HG03342 (cell line): Measurements from ENCODE around the gene QRICH1.
"Not testable (repeated sequence)": the region's sequence is repeated elsewhere in the genome, so short reads cannot be mapped to it uniquely, and the experiment has no call there.

Experiments used
- ATAC-seq: cut with Tn5 transposase; IDR thresholded peaks from one replicate; pipeline ENCODE4 v1.9.1; 2021; ENCODE audit warnings: mild to moderate bottlenecking, moderate library complexity; ENCODE audit not compliant: unreplicated experiment

The QRICH1 gene

GRCh38 chr3:49017971-49018706 is 75.7 kb downstream of the QRICH1 start, which contains the start of gene DALRD3:
Gene DALRD3, minus strand, starts transcription at chr3:49018580. Its CDS starts 16 bp downstream, at chr3:49018564.
- no peak for ATAC-seq

DNA sequence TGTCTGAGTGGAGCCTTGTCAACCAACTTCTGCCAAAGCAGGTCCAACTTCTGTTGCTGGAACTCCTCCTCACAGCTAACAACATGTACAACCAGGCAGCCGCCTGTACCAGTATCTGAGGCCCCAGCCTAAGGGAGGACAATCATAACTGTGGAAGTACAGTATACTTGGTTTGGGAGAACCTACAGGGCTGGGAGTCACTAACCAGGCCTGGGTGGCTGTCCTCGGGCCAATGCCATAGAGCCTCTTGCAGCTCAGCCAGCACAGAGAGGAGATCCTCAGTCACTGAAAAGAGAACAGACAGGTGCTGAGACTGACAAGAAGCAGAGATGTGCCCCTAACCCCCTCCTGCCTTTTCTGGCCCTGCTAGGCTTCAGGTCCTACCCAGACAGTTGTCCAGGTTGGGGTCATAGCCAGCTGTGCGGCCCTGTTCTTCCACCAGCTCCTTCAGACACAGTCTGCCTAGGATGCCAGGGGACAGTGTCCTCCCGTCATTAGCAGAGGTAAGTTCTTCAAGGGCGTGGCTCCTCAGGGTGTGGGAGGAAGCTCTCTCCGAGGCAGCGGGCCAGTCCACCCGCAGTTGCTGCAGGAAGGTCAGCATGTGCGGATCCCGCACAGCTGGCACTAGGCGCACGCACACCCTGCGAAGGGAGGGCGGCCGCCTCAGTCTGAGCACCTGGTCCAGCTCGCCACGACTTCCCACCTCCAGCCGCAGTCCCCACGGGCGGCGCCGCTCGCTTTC is 76.5 kb downstream of the QRICH1 start:
- no peak for ATAC-seq

DNA sequence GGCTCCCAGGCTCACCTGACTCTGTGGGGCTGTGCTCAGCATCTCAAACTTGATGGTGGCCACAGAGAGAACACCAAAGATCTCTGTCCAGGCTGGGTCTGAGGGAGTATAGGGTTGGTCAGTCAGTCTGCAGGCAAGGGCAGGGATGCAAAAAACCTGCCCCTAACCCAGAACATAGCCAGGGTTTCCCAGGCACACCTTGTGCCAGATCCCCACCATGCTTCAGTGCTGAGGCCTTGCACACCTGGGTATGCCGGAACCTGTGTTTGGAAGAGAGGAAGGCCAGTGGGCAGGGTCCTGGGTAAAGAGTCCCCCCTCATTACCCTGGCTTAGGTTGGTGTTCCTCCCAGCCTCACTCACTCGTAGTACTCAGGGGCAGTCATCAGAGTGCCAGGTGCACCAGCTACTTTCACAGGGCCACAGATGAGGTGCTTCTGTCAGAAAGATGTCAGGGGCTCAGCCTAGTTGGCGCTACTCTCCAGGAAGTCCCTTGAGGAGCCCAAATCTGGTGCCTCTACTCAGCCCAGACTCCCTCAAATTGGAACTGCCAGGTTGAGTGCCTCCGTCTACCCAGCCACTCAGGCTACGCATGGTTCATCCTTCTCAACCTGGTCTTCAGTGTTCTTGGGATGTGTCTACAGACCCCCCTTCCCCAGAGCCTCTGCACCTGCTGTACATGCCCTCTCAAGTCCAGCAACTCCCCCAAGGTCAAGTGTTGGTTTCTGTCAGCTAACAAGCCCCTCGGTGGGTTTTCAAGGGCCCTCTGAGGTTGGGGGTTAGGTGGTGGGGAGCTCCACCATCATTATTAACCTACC is 77.2 kb downstream of the QRICH1 start:
- ATAC-seq, result no peak

DNA sequence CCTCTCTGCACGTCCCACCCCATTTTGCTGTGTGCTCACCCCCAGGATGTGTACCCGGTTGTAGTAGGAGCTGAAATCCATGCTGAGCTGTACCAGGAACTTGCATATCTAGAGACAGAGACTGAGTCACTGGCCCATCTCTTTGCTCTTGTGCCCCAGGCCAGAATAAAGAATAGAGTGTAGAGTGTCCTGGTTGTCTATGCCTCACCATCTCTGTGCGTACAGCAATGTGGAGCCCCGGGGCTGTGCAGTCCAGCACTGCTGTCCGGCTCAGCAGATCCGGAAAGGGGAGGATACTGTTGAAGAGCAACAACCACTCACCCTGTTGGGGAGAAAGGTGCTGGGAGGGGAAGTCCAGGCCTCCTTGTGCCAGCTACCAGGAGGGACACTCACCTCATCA is 78.1 kb downstream of the QRICH1 start:
- ATAC-seq, result no peak

DNA sequence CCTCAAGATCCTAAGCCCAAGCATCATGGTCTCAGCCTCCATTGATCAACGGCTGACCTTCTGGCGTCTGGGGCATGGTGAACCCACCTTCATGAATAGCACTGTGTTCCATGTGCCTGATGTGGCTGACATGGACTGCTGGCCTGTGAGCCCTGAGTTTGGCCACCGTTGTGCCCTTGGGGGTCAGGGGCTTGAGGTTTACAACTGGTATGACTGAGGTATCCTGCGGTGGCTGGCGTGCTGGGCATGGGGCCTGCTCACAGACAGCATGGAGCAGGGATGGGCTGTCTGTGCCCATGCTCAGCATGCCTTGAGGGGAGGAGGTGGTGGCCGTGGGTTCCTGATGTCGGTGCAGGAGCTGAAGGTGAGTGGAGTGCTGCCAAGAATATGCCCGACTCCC is 78.8 kb downstream of the QRICH1 start:
- no peak for ATAC-seq

DNA sequence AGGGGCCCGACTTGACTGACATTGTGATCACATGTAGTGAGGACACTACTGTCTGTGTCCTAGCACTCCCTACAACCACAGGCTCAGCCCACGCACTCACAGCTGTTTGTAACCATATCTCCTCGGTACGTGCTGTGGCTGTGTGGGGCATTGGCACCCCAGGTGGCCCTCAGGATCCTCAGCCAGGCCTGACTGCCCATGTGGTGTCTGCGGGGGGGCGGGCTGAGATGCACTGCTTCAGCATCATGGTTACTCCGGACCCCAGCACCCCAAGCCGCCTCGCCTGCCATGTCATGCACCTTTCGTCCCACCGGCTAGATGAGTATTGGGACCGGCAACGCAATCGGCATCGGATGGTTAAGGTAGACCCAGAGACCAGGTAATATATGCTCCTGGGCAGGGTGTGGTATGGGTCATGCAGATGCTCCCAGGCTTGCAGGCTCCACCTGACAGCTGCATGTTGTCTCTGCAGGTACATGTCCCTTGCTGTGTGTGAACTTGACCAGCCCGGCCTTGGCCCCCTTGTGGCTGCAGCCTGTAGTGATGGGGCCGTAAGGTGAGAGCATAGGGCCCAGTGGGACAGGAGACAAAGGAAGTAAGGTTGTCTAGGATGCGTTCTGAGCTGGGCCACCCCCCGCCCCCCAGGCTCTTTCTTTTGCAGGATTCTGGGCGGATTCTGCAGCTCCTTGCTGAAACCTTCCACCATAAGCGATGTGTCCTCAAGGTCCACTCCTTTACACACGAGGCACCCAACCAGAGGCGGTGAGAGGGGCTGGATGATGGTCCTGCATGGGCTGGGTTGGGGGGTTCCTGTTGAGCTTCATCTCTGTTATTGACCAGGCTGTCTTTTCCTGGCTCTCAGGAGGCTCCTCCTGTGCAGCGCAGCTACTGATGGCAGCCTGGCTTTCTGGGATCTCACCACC is 79.9 kb downstream of the QRICH1 start:
- ATAC-seq, result no peak

- no peak for ATAC-seq
Measured at GRCh38 chr3:49013113-49013737, 80.6 kb downstream of the QRICH1 start.

GRCh38 chr3:49012441-49013017 is 81.3 kb downstream of the QRICH1 start:
- no peak for ATAC-seq

DNA sequence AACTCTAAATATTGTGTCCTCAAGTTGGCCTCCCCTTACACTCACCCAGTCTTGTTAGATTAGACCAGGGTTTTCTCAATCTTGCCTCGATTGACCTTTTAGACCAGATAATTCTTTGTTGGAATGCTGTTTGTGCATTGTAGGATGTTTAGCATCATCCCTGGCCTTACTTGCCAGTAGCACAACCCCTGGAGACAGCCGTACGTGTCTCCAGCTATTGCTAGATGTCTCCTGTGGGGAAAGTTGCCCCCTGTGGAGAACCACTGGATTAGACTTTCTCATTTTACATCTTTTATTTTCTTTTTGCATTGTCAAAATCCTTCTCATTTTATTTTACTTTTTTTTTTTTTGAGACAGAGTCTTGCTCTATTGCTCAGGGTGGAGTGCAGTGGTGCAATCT is 84.5 kb downstream of the QRICH1 start:
- no peak for ATAC-seq

DNA sequence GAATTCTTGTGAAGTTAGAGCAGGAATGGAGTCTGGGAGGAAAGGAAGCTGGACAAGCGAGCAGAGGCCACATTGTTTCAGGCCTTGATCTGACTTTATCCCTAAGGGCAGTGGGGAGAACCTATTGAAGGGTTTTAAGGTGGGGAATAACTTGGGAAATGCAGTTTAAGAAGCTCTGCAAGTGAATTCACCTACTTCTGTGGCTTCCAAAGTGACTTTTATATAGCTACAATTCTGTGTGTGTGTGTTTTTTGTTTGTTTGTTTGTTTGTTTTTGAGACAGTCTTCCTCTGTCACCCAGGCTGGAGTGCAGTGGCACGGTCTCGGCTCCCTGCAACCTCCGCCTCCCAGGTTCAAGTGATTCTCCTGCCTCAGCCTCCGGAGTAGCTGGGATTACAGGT is 85.2 kb downstream of the QRICH1 start:
- not testable (repeated sequence) for ATAC-seq

DNA sequence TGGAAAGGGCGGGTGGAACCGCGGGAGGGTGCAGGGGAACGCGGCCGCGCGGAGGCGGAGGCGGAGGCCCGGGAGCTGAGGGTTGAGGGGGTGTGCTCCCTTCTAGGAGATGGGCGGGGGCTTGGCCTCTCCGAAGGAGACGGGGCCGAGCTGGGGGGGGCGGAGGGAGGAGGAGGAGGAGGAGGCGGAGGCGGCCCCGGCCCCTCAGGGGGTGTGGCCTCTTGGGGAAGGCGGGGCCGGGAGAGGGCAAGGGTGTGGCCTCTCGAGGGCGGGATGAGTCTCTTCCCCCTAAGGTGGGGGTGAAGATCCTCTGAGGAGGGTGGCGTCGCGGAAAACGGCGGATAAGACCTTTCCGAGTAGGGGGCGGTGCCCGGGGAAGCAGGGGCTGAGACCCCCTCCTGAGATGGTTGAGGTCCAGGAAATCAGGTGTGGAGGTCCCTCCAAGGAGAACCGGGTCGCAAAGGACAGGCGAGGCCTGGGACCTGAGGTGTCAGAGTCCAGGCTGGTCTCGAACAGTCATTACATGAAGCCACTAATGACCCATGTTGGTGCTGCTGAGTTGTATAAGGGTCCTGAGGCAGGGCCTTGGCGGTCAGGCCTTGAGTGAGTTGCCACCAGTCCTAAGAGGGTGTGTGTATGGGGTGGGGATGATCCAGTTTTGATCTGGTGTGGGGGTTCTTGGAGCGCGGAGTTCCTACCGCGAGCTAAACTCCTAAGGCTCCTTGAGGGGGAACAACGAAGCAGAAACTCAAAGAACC is 85.9 kb downstream of the QRICH1 start:
- peak; percentile 33 for ATAC-seq

- peak; percentile 84 for ATAC-seq
Measured at GRCh38 chr3:49007068-49007770, 86.7 kb downstream of the QRICH1 start, which contains the start of gene WDR6. Gene WDR6, plus strand, starts transcription at chr3:49007391. Its CDS starts 41 bp downstream, at chr3:49007432.

DNA sequence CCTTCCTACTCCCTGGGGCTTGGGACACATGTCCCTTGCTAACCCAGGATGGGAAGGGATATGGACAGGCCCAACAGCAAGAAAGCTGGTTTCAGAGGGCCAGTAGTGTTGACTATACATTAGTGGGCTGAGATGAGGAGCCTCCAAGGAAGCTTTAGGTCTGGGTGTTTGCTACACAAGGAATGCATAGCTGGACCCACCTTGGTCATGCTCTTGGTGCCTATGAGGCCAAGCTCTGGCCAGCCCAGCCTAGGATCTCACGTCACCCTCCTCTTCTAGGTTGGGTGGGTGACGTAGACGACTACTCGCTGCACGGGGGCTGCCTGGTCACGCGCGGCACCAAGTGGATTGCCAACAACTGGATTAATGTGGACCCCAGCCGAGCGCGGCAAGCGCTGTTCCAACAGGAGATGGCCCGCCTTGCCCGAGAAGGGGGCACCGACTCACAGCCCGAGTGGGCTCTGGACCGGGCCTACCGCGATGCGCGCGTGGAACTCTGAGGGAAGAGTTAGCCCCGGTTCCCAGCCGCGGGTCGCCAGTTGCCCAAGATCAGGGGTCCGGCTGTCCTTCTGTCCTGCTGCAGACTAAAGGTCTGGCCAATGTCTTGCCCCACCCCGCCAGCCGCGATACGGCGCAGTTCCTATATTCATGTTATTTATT is 87.3 kb downstream of the QRICH1 start:
- no peak for ATAC-seq

DNA sequence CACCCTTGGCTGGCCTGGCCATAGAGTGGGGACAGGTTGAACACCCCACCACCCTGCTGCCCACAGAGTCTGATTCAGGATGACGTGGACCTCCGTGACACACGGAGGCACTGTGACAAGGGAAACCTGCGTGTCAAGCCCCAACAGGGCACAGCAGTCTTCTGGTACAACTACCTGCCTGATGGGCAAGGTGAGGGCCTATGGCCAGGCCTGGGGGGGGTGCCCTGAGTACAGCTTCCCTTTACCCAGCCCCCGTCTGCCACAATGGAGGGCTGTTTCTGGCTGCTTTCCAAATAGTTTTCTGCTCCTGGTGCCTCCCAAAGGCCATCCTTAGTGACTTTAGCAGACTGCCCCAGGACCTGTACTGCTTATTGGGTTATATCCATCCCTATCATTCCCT is 87.9 kb downstream of the QRICH1 start:
- no peak for ATAC-seq

GRCh38 chr3:49005303-49005680 is 88.6 kb downstream of the QRICH1 start:
- ATAC-seq, result no peak

DNA sequence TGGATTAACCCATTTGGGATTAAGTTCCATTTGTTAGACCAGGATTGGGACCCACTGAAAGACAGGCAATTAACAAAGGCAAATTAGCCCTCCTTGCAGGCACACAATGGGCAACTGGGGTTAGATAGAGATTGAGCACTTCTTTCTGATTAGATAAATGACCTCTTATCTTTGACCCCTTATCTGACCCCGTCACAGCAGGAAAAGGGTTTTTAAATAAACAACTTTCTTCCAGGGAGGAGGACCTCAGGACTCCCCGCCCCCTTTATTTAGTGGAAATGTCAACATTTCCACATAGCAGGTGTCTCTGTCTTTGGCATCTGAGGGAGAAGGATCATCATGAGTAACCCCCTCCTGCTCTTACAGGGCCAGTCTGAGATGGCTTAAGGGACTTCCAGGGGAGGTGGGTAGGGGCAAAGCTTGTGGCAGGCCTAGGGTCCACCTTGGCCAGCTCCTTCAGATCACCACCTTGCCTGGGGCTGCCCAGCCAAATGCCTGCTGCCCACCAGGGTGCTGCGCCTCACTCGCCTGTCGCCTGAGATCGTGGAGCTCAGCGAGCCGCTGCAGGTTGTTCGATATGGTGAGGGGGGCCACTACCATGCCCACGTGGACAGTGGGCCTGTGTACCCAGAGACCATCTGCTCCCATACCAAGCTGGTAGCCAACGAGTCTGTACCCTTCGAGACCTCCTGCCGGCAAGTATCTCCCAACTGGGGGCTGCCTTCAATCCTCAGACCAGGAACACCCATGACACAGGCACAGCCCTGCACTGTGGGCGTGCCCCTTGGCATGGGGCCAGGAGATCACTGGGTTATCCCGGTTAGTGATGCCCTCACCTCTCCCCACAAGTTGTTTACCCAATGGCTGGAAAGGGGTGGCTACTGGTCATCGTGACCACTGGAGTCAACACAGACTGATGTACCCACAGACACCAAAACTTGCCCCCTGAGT is 89.2 kb downstream of the QRICH1 start:
- ATAC-seq, result no peak

- no peak for ATAC-seq
Measured at GRCh38 chr3:49001155-49001554, 92.7 kb downstream of the QRICH1 start.
